H1 (cell line): ENCODE measurements around the gene ANK3. TPM values are rescaled to one million over a fixed set of nuclear protein-coding genes. Genes with fewer than 3 reads are reported as not detected.

Experiments used
- EGR1 ChIP-seq: IDR thresholded peaks from 2 replicates; pipeline ENCODE4 v1.6.1; 2011; ENCODE audit warnings: low read depth, low read length, borderline replicate concordance
- GABPA ChIP-seq: IDR thresholded peaks from 2 replicates; pipeline ENCODE4 v1.6.1; 2011; ENCODE audit warnings: mild to moderate bottlenecking, low read length, moderate library complexity, borderline replicate concordance; ENCODE audit not compliant: insufficient read depth
- HDAC6 ChIP-seq: IDR thresholded peaks from one replicate; pipeline ENCODE4 v1.7.1; 2012; ENCODE audit warnings: low read depth, mild to moderate bottlenecking, inconsistent platforms, low read length, moderate library complexity
- JUND ChIP-seq: IDR thresholded peaks from 2 replicates; pipeline ENCODE4 v1.6.1; 2011; ENCODE audit warnings: mild to moderate bottlenecking, improper control_type of control experiment, low read length
- SAP30 ChIP-seq: fragments of 300-600 bp; sonication (generic); IDR thresholded peaks from 2 replicates; pipeline ENCODE4 v1.7.1; 2012; ENCODE audit warnings: low read length, moderate library complexity, mild to moderate bottlenecking, inconsistent platforms; ENCODE audit not compliant: insufficient read depth, insufficient replicate concordance
- SP1 ChIP-seq: IDR thresholded peaks from 2 replicates; pipeline ENCODE4 v1.6.1; 2011; ENCODE audit warnings: low read depth, low read length
- SRF ChIP-seq: IDR thresholded peaks from 2 replicates; pipeline ENCODE4 v1.6.1; 2011; ENCODE audit warnings: mild to moderate bottlenecking, low read depth, low read length, moderate library complexity
- polyA plus RNA-seq, 7 experiments: library from polyadenylated mRNA; depleted of rRNA in 3 of 7; stranded (reverse) in 5 of 7; unstranded in 2 of 7; fragments of >200 nt in 5 of 7; fragments of 200-250 nt in 2 of 7; gene quantifications; 1 replicate in 5 of 7; 2 replicates in 1 of 7; 4 replicates in 1 of 7; pipeline versions ENCODE4 v1.2.1 to v1.2.3, GENCODE V29; 2011 to 2013; ENCODE audit warnings: missing spikeins in 2 of 7, mixed read lengths in 2 of 7
- total RNA-seq: library from RNA; stranded (reverse); fragmentation: NEBNext Ultra II Directional; extraction: Animal tissue kit (Norgen Biotek cat#: 25700); gene quantifications from 2 replicates; pipeline ENCODE4 v1.2.1, GENCODE V29; 2021
- TF ChIP-seq, protein P1 (sequence below): IDR thresholded peaks from 2 replicates; pipeline ENCODE4 v1.6.1; 2012; ENCODE audit warnings: inconsistent platforms
- TF ChIP-seq, protein P2 (sequence below): fragments of 300-600 bp; sonication (generic); IDR thresholded peaks from 2 replicates; pipeline ENCODE4 v1.7.1; 2012; ENCODE audit warnings: low read length, moderate library complexity, mild to moderate bottlenecking, inconsistent platforms; ENCODE audit not compliant: insufficient replicate concordance

Gene ANK3
- total and polyA plus RNA-seq, 2 of the 8 experiments (the other 6 are each of a cell fraction or from before 2014, with no cell fraction given): 18.1 to 67.9 TPM

DNA sequence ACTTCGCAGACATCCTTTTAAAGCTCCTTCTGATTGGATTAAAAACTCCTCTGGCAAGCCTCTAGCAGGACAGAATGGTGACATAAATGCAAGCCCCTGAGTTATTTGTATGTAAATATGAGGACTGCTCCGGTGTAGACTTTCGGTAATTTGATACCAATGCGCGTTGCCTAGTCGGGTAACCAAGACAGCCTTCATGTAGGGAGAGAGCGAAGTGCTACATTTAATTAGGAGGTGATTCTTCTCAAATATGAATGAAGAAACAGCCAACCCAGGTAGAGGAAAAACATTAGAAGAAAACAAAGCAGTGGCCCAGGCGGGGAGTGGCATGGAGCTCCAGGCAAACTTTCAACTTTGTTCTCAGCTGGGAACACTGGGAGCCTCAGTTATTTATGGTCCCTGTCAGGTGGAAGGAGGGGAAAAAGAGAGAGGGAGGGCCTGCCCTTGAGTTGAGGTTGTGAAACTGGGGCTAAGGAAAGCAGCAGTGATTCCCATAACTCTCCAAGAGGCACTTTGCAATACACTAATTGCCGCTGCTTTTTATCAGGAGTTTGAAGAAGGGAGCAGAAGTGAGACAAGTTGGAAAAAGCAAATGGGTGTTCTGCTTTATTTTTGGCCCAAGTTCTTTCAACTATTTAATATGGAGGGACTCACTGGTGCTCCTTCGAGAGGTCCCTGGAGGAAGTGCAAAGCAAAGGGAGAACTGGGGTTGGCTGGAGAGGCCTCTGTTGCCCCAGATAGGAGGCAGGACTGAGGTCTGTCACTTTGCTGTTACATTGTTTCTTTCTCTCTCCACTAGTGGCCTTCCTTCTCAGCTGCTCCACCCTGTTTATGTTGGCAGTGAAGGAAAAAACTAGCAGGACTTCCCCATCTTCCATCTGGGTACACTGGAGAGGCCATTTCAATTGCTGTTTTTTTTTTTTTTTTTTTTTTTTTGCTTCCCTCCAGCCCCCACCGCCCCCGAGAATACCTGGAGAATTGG lies 248.7 kb downstream of the ANK3 start (continued):
- TF ChIP-seq SP1: peak; percentile 79; the same call in 1 of the 2 replicates
- no peak for TF ChIP-seq SAP30
- TF ChIP-seq HDAC6: no peak
- no peak for TF ChIP-seq SRF
- TF ChIP-seq, protein P1, sequence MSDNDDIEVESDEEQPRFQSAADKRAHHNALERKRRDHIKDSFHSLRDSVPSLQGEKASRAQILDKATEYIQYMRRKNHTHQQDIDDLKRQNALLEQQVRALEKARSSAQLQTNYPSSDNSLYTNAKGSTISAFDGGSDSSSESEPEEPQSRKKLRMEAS: no peak
- no peak for TF ChIP-seq EGR1
- TF ChIP-seq JUND: no peak
- TF ChIP-seq, protein P2, sequence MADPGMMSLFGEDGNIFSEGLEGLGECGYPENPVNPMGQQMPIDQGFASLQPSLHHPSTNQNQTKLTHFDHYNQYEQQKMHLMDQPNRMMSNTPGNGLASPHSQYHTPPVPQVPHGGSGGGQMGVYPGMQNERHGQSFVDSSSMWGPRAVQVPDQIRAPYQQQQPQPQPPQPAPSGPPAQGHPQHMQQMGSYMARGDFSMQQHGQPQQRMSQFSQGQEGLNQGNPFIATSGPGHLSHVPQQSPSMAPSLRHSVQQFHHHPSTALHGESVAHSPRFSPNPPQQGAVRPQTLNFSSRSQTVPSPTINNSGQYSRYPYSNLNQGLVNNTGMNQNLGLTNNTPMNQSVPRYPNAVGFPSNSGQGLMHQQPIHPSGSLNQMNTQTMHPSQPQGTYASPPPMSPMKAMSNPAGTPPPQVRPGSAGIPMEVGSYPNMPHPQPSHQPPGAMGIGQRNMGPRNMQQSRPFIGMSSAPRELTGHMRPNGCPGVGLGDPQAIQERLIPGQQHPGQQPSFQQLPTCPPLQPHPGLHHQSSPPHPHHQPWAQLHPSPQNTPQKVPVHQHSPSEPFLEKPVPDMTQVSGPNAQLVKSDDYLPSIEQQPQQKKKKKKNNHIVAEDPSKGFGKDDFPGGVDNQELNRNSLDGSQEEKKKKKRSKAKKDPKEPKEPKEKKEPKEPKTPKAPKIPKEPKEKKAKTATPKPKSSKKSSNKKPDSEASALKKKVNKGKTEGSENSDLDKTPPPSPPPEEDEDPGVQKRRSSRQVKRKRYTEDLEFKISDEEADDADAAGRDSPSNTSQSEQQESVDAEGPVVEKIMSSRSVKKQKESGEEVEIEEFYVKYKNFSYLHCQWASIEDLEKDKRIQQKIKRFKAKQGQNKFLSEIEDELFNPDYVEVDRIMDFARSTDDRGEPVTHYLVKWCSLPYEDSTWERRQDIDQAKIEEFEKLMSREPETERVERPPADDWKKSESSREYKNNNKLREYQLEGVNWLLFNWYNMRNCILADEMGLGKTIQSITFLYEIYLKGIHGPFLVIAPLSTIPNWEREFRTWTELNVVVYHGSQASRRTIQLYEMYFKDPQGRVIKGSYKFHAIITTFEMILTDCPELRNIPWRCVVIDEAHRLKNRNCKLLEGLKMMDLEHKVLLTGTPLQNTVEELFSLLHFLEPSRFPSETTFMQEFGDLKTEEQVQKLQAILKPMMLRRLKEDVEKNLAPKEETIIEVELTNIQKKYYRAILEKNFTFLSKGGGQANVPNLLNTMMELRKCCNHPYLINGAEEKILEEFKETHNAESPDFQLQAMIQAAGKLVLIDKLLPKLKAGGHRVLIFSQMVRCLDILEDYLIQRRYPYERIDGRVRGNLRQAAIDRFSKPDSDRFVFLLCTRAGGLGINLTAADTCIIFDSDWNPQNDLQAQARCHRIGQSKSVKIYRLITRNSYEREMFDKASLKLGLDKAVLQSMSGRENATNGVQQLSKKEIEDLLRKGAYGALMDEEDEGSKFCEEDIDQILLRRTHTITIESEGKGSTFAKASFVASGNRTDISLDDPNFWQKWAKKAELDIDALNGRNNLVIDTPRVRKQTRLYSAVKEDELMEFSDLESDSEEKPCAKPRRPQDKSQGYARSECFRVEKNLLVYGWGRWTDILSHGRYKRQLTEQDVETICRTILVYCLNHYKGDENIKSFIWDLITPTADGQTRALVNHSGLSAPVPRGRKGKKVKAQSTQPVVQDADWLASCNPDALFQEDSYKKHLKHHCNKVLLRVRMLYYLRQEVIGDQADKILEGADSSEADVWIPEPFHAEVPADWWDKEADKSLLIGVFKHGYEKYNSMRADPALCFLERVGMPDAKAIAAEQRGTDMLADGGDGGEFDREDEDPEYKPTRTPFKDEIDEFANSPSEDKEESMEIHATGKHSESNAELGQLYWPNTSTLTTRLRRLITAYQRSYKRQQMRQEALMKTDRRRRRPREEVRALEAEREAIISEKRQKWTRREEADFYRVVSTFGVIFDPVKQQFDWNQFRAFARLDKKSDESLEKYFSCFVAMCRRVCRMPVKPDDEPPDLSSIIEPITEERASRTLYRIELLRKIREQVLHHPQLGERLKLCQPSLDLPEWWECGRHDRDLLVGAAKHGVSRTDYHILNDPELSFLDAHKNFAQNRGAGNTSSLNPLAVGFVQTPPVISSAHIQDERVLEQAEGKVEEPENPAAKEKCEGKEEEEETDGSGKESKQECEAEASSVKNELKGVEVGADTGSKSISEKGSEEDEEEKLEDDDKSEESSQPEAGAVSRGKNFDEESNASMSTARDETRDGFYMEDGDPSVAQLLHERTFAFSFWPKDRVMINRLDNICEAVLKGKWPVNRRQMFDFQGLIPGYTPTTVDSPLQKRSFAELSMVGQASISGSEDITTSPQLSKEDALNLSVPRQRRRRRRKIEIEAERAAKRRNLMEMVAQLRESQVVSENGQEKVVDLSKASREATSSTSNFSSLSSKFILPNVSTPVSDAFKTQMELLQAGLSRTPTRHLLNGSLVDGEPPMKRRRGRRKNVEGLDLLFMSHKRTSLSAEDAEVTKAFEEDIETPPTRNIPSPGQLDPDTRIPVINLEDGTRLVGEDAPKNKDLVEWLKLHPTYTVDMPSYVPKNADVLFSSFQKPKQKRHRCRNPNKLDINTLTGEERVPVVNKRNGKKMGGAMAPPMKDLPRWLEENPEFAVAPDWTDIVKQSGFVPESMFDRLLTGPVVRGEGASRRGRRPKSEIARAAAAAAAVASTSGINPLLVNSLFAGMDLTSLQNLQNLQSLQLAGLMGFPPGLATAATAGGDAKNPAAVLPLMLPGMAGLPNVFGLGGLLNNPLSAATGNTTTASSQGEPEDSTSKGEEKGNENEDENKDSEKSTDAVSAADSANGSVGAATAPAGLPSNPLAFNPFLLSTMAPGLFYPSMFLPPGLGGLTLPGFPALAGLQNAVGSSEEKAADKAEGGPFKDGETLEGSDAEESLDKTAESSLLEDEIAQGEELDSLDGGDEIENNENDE: peak; percentile 19
- no peak for TF ChIP-seq GABPA
